T47D (cell line): Measurements from ENCODE around the gene MATR3.
A peak's percentile ranks its signal among the peaks of the same experiment; 100 is the strongest.
"Not testable (repeated sequence)": the region's sequence is repeated elsewhere in the genome, so short reads cannot be mapped to it uniquely, and the experiment has no call there.

Experiments used
- DNase-seq, 2 experiments: peaks; one replicate each; pipeline versions ENCODE4 v3.0.0 to v3.0.0-alpha.2; 2011 to 2012; ENCODE audit warnings: low read depth in 1 of 2, low spot score in 1 of 2
- JUND ChIP-seq: IDR thresholded peaks from 2 replicates; pipeline ENCODE4 v1.6.1; 2012; ENCODE audit warnings: low read depth
- in situ Hi-C: cut with HindIII; loops from 2 replicates; pipeline ENCODE4 v1.10.0; 2016; ENCODE audit warnings: low sequenced_read_pairs, low pct_unique_long_range_greater_than_20kb

The MATR3 gene

GRCh38 chr5:139295346-139296057 is 2.0 kb downstream of the MATR3 start:
- in situ Hi-C loops: no loop called here
- TF ChIP-seq JUND: no peak
- no peak for DNase-seq

DNA sequence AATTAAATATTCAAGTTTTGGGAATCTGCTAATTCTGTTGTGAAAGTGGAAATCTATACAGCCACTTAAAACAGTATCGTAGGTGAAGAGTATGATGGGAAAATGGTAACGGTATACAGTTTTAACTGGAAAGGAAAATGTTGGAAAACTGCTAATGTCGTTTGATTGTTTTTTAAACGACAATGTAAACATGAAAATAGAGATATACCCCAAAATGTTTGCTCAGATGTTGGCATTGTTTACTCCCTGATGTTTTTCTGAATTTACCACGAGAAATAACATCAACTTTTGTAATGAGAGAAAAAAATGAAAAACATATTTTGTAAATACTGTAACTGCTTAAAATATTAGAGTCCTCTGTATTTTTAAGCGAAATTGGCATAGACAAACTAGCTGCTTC is 2.7 kb downstream of the MATR3 start:
- in situ Hi-C loops: no loop called here
- no peak for TF ChIP-seq JUND
- no peak for DNase-seq

- no peak for TF ChIP-seq JUND
- in situ Hi-C loops: no loop called here
- peak in 1 of 2 experiments; percentile 42 for DNase-seq
Measured at GRCh38 chr5:139296862-139297326, 3.4 kb downstream of the MATR3 start.

- in situ Hi-C loops: no loop called here
- DNase-seq: no peak
- no peak for TF ChIP-seq JUND
Measured at GRCh38 chr5:139297439-139298133, 4.0 kb downstream of the MATR3 start.

- TF ChIP-seq JUND: no peak
- in situ Hi-C loops: no loop called here
- DNase-seq: no peak
Measured at GRCh38 chr5:139298242-139298641, 4.7 kb downstream of the MATR3 start.

- in situ Hi-C loops: no loop called here
- no peak for TF ChIP-seq JUND
- no peak for DNase-seq
Measured at GRCh38 chr5:139299486-139299885, 5.9 kb downstream of the MATR3 start.

- no peak for TF ChIP-seq JUND
- in situ Hi-C loops: no loop called here
- no peak for DNase-seq
Measured at GRCh38 chr5:139301808-139302499, 8.4 kb downstream of the MATR3 start.

GRCh38 chr5:139304391-139305324 is 11.1 kb downstream of the MATR3 start:
- no peak for TF ChIP-seq JUND
- in situ Hi-C loops: no loop called here
- no peak for DNase-seq

GRCh38 chr5:139306197-139306596 is 12.7 kb downstream of the MATR3 start:
- in situ Hi-C loops: no loop called here
- DNase-seq: no peak
- TF ChIP-seq JUND: no peak

DNA sequence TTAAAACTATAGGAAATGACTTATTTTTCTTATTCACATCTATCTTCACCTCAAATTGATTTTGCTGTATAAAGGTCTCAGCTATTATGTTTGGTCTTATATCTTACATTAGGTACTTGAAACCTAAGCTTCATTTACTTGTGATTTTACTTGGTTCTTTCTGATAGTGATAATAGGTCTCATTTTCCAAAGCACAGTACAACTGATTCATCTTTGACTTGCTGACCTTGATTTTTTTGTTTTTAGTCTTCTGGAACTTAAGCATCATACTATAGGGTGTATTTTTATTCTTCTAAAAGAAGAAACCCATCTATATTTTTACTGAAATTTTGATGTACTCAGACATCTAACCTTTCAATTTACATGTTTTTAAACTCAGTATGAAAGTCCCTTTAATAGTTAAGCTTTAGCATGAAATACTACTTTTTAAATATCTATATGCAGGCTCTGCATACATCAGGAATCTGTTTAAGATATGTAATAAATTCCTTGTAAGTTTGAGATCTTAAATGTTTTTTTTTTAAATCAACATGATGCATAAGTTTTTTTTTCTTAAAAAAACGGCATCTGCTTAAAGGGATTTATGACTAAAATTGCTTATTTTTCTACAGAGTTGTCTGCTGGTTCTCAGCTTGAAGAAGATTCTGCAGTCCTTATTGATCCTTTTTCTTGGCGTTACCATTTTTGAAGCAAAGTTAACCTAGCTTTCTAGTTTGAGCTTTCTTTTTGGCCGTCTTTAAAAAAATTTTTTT is 13.3 kb downstream of the MATR3 start:
- in situ Hi-C loops: no loop called here
- DNase-seq: no peak
- no peak for TF ChIP-seq JUND

GRCh38 chr5:139308797-139309196 is 15.3 kb downstream of the MATR3 start:
- in situ Hi-C loops: no loop called here
- DNase-seq: no peak
- TF ChIP-seq JUND: no peak

DNA sequence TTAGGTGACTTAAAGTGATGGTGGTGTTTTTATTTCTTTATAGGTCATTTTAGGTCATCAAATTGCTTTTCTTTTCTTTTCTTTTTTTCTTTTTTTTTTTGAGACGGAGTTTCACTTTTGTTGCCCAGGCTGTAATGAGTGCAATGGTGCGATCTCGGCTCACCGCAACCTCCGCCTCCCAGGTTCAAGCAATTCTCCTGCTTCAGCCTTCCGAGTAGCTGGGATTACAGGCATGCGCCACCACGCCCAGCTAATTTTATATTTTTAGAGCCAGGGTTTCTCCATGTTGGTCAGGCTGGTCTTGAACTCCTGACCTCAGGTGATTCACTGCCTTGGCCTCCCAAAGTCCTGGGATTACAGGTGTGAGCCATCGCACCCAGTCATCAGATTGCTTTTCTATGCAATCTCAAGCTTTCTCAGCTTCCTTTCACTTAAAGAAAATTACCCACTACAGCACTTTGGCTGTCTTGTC is 17.2 kb downstream of the MATR3 start:
- in situ Hi-C loops, DNase-seq: not testable (repeated sequence)
